ENCODE measurements around the gene TEX19.
"Not testable (repeated sequence)": the region's sequence is repeated elsewhere in the genome, so short reads cannot be mapped to it uniquely, and the experiment has no call there.

The TEX19 gene

GRCh38 chr17:82392941-82393340 lies 33.9 kb downstream of the TEX19 start:
- no peak for DNase-seq

- no peak for DNase-seq
Observed at GRCh38 chr17:82394278-82394677, 35.2 kb downstream of the TEX19 start.

- DNase-seq: no peak
Observed at GRCh38 chr17:82396601-82397435, 37.8 kb downstream of the TEX19 start.

- no peak for DNase-seq
Observed at GRCh38 chr17:82397449-82398335, 38.6 kb downstream of the TEX19 start.

GRCh38 chr17:82399041-82399441 lies 40.0 kb downstream of the TEX19 start:
- DNase-seq: no peak

GRCh38 chr17:82399601-82400101 lies 40.6 kb downstream of the TEX19 start:
- DNase-seq: no peak

- no peak for DNase-seq
Observed at GRCh38 chr17:82400206-82400605, 41.2 kb downstream of the TEX19 start.

GRCh38 chr17:82400830-82401229 lies 41.8 kb downstream of the TEX19 start:
- peak; percentile 18 for DNase-seq

GRCh38 chr17:82402865-82403264 lies 43.8 kb downstream of the TEX19 start:
- DNase-seq: no peak

GRCh38 chr17:82403662-82404660 lies 44.9 kb downstream of the TEX19 start:
- no peak for DNase-seq

GRCh38 chr17:82405051-82405450 lies 46.0 kb downstream of the TEX19 start:
- no peak for DNase-seq

- DNase-seq: no peak
Observed at GRCh38 chr17:82406131-82406671, 47.2 kb downstream of the TEX19 start.

GRCh38 chr17:82407255-82407654 lies 48.2 kb downstream of the TEX19 start:
- no peak for DNase-seq

GRCh38 chr17:82408288-82408937 lies 49.4 kb downstream of the TEX19 start:
- no peak for DNase-seq

- no peak for DNase-seq
Observed at GRCh38 chr17:82408938-82409318, 49.9 kb downstream of the TEX19 start.

GRCh38 chr17:82410014-82410716 lies 51.1 kb downstream of the TEX19 start:
- no peak for DNase-seq

GRCh38 chr17:82411396-82412053 lies 52.5 kb downstream of the TEX19 start:
- no peak for DNase-seq

- DNase-seq: not testable (repeated sequence)
Observed at GRCh38 chr17:82412081-82412480, 53.0 kb downstream of the TEX19 start.

- DNase-seq: no peak
Observed at GRCh38 chr17:82412535-82413520, 53.8 kb downstream of the TEX19 start.

Measured in effector CD4-positive, alpha-beta T cell (primary cell).